Spinal cord (tissue), 10 donors: ENCODE measurements around the gene TFE3. TPM values are rescaled to one million over a fixed set of nuclear protein-coding genes. Genes with fewer than 3 reads are reported as not detected.

Source experiments
- DNase-seq, 6 donors: peaks; one replicate each; pipeline versions ENCODE4 v3.0.0 to v3.0.0-alpha.2; 2013 to 2015; ENCODE audit warnings: low spot score in 6 of 6, low read depth in 4 of 6
- H3K27ac ChIP-seq: one replicate; pipeline ENCODE4 v1.5.1; 2013; ENCODE audit warnings: low read depth, low read length, control low read depth
- H3K27me3 ChIP-seq: one replicate; pipeline ENCODE4 v1.6.1; 2013; ENCODE audit warnings: low read length; ENCODE audit not compliant: control insufficient read depth, insufficient read depth
- H3K36me3 ChIP-seq: one replicate; pipeline ENCODE4 v1.6.1; 2013; ENCODE audit warnings: low read length; ENCODE audit not compliant: control insufficient read depth, insufficient read depth
- H3K4me1 ChIP-seq: one replicate; pipeline ENCODE4 v1.6.1; 2013; ENCODE audit warnings: low read length; ENCODE audit not compliant: control insufficient read depth, insufficient read depth
- H3K4me3 ChIP-seq: one replicate; pipeline ENCODE4 v1.5.1; 2013; ENCODE audit warnings: low read depth, low read length, control low read depth
- H3K9me3 ChIP-seq: one replicate; pipeline ENCODE4 v1.6.1; 2013; ENCODE audit warnings: low read length; ENCODE audit not compliant: control insufficient read depth, insufficient read depth
- WGBS: methylation state at CpG from one replicate; pipeline ENCODE4 v1.1.5; 2013; ENCODE audit warnings: missing lambda C conversion rate; ENCODE audit not compliant: insufficient coverage; 5-methylcytosine and 5-hydroxymethylcytosine counted together
- polyA plus RNA-seq, 2 donors: library from polyadenylated mRNA; unstranded; fragments of 120-200 nt; gene quantifications; one replicate each; pipeline ENCODE4 v1.2.1, GENCODE V29; 2013; ENCODE audit not compliant: insufficient read length in 2 of 2
- total RNA-seq, 2 donors: library from RNA; depleted of rRNA in 1 of 2; stranded (reverse); fragments of 120-200 nt in 1 of 2; fragments of >200 nt in 1 of 2; gene quantifications; one replicate each; pipeline versions ENCODE4 v1.2.3 to v1.2.4, GENCODE V29; 2013 to 2014
- donor health status: healthy.

The TFE3 gene
- total and polyA plus RNA-seq, 4 donors = 13.1 to 41.3 (median 29.1) TPM

GRCh38 chrX:49061916-49062315 lies 18.8 kb upstream of the TFE3 start:
- DNase-seq = no peak
- Histone ChIP-seq H3K27ac (no peak overlapping the region), H3K4me1 (no peaks in the 10 kb centered on the region), H3K9me3 (no peaks in the 10 kb centered on the region), H3K36me3 (peaks cover 45% of the 10 kb centered on the region), H3K27me3 (no peaks in the 10 kb centered on the region), H3K4me3 (no peak overlapping the region)
- 71% methylated on average over 10 of the region's 10 CpGs for WGBS

- H3K4me1 ChIP-seq = no peaks in the 10 kb centered on the region
- 78% methylated on average over 3 of the region's 7 CpGs for WGBS
- H3K27me3 ChIP-seq = no peaks in the 10 kb centered on the region
- H3K4me3 ChIP-seq = no peak overlapping the region
- no peak for DNase-seq
- H3K36me3 ChIP-seq = peaks cover 40% of the 10 kb centered on the region
- no peaks in the 10 kb centered on the region for H3K9me3 ChIP-seq
- H3K27ac ChIP-seq = no peak overlapping the region
These were observed 18.3 kb upstream of the TFE3 start for GRCh38 chrX:49061490-49061889.

GRCh38 chrX:49060914-49061313 lies 17.8 kb upstream of the TFE3 start:
- no peak overlapping the region for H3K27ac ChIP-seq
- no peaks in the 10 kb centered on the region for H3K9me3 ChIP-seq
- no peak overlapping the region for H3K4me3 ChIP-seq
- WGBS = 75% methylated on average over 2 of the region's 3 CpGs
- H3K4me1 ChIP-seq = no peaks in the 10 kb centered on the region
- H3K36me3 ChIP-seq = peaks cover 38% of the 10 kb centered on the region
- no peaks in the 10 kb centered on the region for H3K27me3 ChIP-seq
- DNase-seq = no peak

DNA sequence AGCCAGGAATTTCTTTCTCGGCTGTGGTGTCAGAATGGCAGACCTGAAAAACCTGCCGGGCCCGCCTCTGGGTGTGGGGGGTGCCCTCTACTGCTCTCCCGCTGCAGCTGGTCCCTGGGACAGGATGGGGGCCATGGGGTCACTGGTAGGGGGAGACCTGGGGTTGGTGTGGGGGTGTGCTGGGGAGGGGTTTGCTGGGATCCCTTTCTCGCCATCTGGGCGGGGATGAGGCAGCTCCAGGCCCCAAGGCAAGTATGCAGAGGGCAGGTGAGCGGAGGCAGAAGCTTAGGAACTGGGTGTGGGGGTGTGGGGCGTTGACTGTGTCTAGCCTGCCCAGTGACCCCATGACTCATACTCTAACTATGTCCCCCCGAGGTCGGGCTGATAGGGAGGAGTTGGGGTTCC lies 16.5 kb upstream of the TFE3 start:
- DNase-seq = no peak
- H3K36me3 ChIP-seq = peaks cover 25% of the 10 kb centered on the region
- 54% methylated on average over 5 of the region's 10 CpGs for WGBS
- no peaks in the 10 kb centered on the region for H3K27me3 ChIP-seq
- H3K27ac ChIP-seq = no peak overlapping the region
- no peak overlapping the region for H3K4me3 ChIP-seq
- no peaks in the 10 kb centered on the region for H3K4me1 ChIP-seq
- H3K9me3 ChIP-seq = no peaks in the 10 kb centered on the region

- H3K36me3 ChIP-seq = peaks cover 21% of the 10 kb centered on the region
- H3K4me3 ChIP-seq = no peak overlapping the region
- 100% methylated on average over 2 of the region's 6 CpGs for WGBS
- H3K27me3 ChIP-seq = no peaks in the 10 kb centered on the region
- H3K27ac ChIP-seq = no peak overlapping the region
- H3K9me3 ChIP-seq = no peaks in the 10 kb centered on the region
- no peak for DNase-seq
- H3K4me1 ChIP-seq = peaks cover 2% of the 10 kb centered on the region
These were observed 16.0 kb upstream of the TFE3 start for GRCh38 chrX:49059201-49059600.

GRCh38 chrX:49058794-49059193 lies 15.6 kb upstream of the TFE3 start, which contains the start of gene CCDC120:
Gene CCDC120, plus strand, starts transcription at chrX:49058999. Its CDS starts 3,043 bp downstream, at chrX:49062042.
- no peak within 1 kb of the TSS for H3K4me3 ChIP-seq
- H3K27ac ChIP-seq = no peak within 1 kb of the TSS
- H3K4me1 ChIP-seq = peaks cover 6% of the 10 kb centered on the region
- 57% methylated on average over 5 of the region's 5 CpGs for WGBS
- DNase-seq = no peak
- H3K27me3 ChIP-seq = no peaks in the 10 kb centered on the region
- peaks cover 17% of the 10 kb centered on the region for H3K36me3 ChIP-seq
- no peaks in the 10 kb centered on the region for H3K9me3 ChIP-seq

DNA sequence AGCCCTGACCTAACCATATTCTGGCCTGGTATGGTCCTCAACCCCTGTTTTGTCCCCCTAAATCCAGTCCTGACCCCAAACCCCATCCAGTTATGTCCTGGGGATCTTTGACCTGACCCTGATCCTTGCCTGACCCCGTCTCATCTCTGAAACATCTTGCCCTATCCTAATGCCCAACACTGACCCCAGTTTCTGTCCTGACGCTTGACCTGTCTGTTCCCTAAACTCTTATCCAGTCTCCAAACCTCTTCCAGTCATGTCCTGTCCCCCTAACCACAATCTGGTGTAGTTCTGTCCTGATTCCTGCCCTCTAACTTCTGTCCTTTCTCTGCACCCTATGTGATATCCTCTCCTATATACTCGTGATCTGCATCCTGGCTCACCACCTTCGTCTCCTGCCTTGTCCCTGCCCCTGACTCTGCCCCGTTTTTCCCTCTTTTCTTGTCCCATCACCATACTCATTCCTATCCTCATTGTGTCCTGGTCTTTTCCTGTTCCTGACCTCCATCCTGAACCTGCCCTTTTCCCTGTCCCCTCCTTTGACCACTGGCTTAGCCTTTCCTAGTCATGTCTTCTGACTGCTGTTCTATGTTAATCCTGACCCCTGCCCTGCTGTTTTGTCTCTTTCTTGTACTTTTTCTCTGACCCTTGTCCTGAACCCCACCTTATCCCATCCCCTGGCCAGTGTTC lies 11.1 kb upstream of the TFE3 start:
- H3K9me3 ChIP-seq = no peaks in the 10 kb centered on the region
- H3K27me3 ChIP-seq = no peaks in the 10 kb centered on the region
- WGBS = 70% methylated on average over 5 of the region's 5 CpGs
- DNase-seq = no peak
- H3K4me1 ChIP-seq = peaks cover 10% of the 10 kb centered on the region
- H3K4me3 ChIP-seq = peak overlapping the region; percentile 47
- peaks cover 4% of the 10 kb centered on the region for H3K36me3 ChIP-seq
- no peak overlapping the region for H3K27ac ChIP-seq

DNA sequence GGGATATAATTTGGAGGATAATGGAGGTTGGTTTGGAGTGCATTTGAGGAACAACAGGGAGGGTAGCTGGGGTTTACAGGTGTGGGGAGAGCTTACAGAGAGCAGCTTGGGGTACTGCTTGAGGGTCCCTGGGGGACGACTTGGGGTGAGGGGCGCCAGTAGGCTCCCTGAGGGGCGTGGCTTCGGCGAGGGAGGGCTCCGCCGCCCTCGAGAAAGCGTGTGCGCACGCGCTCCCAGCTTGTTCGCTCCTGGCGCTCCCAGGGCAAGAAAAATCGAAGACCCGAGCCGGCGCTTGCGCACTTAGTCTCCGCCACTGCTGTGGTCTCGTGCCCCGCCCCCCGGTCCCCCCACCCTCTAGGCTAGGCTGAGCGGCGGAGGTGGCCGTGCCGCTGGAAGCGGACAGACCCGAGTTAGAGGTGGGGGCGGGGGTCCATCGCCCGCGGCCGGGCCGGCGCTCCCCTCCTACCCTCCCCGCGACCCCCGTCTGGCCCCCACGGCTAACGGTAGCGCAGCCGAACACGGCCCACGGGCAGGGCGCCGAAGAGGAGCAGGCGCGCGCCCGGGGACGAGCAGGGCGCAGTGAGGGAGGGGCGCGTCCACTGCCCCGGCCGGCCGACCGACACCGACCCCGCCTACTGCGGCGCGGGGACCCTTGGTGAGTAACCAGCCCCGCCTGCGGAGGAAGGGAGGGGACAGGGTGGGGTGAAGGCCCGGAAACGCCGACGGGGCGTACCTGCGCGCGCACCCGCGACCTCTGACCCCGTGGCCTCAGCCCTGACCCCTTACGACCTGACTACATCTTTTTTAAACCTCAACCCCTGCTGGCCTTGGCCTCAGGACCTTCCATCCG lies 10.3 kb upstream of the TFE3 start:
- WGBS = 29% methylated on average over 71 of the region's 79 CpGs
- H3K4me1 ChIP-seq = peaks cover 10% of the 10 kb centered on the region
- H3K27me3 ChIP-seq = no peaks in the 10 kb centered on the region
- peak in 5 of 6 donors; percentile 55 to 96 (median 74) for DNase-seq
- H3K36me3 ChIP-seq = peaks cover 4% of the 10 kb centered on the region
- peak overlapping the region; percentile 47 for H3K4me3 ChIP-seq
- H3K9me3 ChIP-seq = no peaks in the 10 kb centered on the region
- H3K27ac ChIP-seq = peak overlapping the region; percentile 47

- H3K9me3 ChIP-seq = no peaks in the 10 kb centered on the region
- H3K4me3 ChIP-seq = peak overlapping the region; percentile 33
- peaks cover 9% of the 10 kb centered on the region for H3K36me3 ChIP-seq
- H3K4me1 ChIP-seq = peaks cover 16% of the 10 kb centered on the region
- 34% methylated on average over 10 of the region's 13 CpGs for WGBS
- H3K27ac ChIP-seq = peak overlapping the region; percentile 73
- DNase-seq = no peak
- no peaks in the 10 kb centered on the region for H3K27me3 ChIP-seq
These were observed 777 bp upstream of the TFE3 start for GRCh38 chrX:49043987-49044281.
